ENCODE data around the gene CHD9. TPM values are rescaled to one million over a fixed set of nuclear protein-coding genes. Genes with fewer than 3 reads are reported as not detected.
"Not testable (repeated sequence)": the region's sequence is repeated elsewhere in the genome, so short reads cannot be mapped to it uniquely, and the experiment has no call there.

CHD9 gene
- total RNA-seq, 1 experiment from 2014 or later: 26.3 TPM

GRCh38 chr16:53043428-53043831 is 11.4 kb upstream of the CHD9 start:
- Histone ChIP-seq H3K4me1 (replicated peaks; ENCODE audit: insufficient read depth) (no peaks in the 10 kb centered on the region), H3K9me3 (ENCODE audit: insufficient read depth, low read depth) (no peaks in the 10 kb centered on the region), H3K36me3 (ENCODE audit: low read depth) (no peaks in the 10 kb centered on the region), H3K9me2 (ENCODE audit: insufficient read depth) (no peaks in the 10 kb centered on the region), H3K27me3 (ENCODE audit: insufficient read depth, low read depth) (0 out of 2 replicates have a peak, but pooled peaks cover 4% of the 10 kb centered on the region), H3K4me2 (no peak overlapping the region), H3K79me2 (ENCODE audit: low read depth) (no peaks in the 10 kb centered on the region), H2AFZ (no peak overlapping the region), H4K20me1 (ENCODE audit: insufficient read depth) (no peaks in the 10 kb centered on the region), H3F3A (ENCODE audit: insufficient read depth, low read depth) (no peaks in the 10 kb centered on the region), H3K4me3 (no peak overlapping the region), H3K27ac (no peak overlapping the region)
- BruUV-seq (replicated peaks): no TSS peak
- CTCF ChIA-PET: interaction anchor here (0.7 kb wide), 1 partner anchor 114 kb away, joined by 3 read pairs; no protein-coding TSS in a partner anchor
- TF ChIP-seq CTCF (conservative IDR thresholded peaks at IDR 0.05) (no peak), EZH2 (IDR thresholded peaks at IDR 0.05; ENCODE audit: low read depth) (no peak)
- DNase-seq: no peak
- intact Hi-C loops (cut with micrococcal nuclease; ENCODE audit: unreplicated experiment): no loop called here
- POLR2A ChIA-PET (ENCODE audit: unreplicated experiment): interaction anchor here (0.7 kb wide), 1 partner anchor 506 kb away, joined by 3 read pairs; no protein-coding TSS in a partner anchor

GRCh38 chr16:53043986-53044601 is 10.7 kb upstream of the CHD9 start:
- H3K4me3 ChIP-seq: no peak overlapping the region
- no peak overlapping the region for H3K27ac ChIP-seq
- CTCF ChIA-PET: no interaction called here
- H4K20me1 ChIP-seq (ENCODE audit: insufficient read depth): no peaks in the 10 kb centered on the region
- peak; percentile 22 to 86 for DNase-seq
- no peaks in the 10 kb centered on the region for H3K9me2 ChIP-seq (ENCODE audit: insufficient read depth)
- no peaks in the 10 kb centered on the region for H3F3A ChIP-seq (ENCODE audit: insufficient read depth, low read depth)
- no TSS peak for BruUV-seq (replicated peaks)
- H2AFZ ChIP-seq: no peak overlapping the region
- no peak for TF ChIP-seq EZH2 (IDR thresholded peaks at IDR 0.05; ENCODE audit: low read depth)
- TF ChIP-seq CTCF (conservative IDR thresholded peaks at IDR 0.05): no peak
- intact Hi-C loops (cut with micrococcal nuclease; ENCODE audit: unreplicated experiment): no loop called here
- H3K79me2 ChIP-seq (ENCODE audit: low read depth): no peaks in the 10 kb centered on the region
- no peaks in the 10 kb centered on the region for H3K9me3 ChIP-seq (ENCODE audit: insufficient read depth, low read depth)
- POLR2A ChIA-PET (ENCODE audit: unreplicated experiment): interaction anchor here (0.7 kb wide), 1 partner anchor 506 kb away, joined by 3 read pairs; no protein-coding TSS in a partner anchor
- 0 out of 2 replicates have a peak, but pooled peaks cover 4% of the 10 kb centered on the region for H3K27me3 ChIP-seq (ENCODE audit: insufficient read depth, low read depth)
- no peaks in the 10 kb centered on the region for H3K4me1 ChIP-seq (replicated peaks; ENCODE audit: insufficient read depth)
- H3K36me3 ChIP-seq (ENCODE audit: low read depth): no peaks in the 10 kb centered on the region
- peak overlapping the region; percentile 5; the same call in 1 of the 2 replicates for H3K4me2 ChIP-seq

- CTCF ChIA-PET: no interaction called here
- BruUV-seq (replicated peaks): no TSS peak
- TF ChIP-seq CTCF (conservative IDR thresholded peaks at IDR 0.05) (no peak), EZH2 (IDR thresholded peaks at IDR 0.05; ENCODE audit: low read depth) (no peak)
These were observed 9.2 kb upstream of the CHD9 start for GRCh38 chr16:53045341-53046220.

GRCh38 chr16:53047515-53047914 is 7.3 kb upstream of the CHD9 start:
- BruUV-seq (replicated peaks); H2AFZ ChIP-seq; H3K9me3 ChIP-seq (ENCODE audit: insufficient read depth, low read depth); DNase-seq; H3K4me1 ChIP-seq (replicated peaks; ENCODE audit: insufficient read depth); POLR2A ChIA-PET (ENCODE audit: unreplicated experiment); H3K4me2 ChIP-seq; H3K27ac ChIP-seq; intact Hi-C loops (cut with micrococcal nuclease; ENCODE audit: unreplicated experiment); H3K79me2 ChIP-seq (ENCODE audit: low read depth); H3K27me3 ChIP-seq (ENCODE audit: insufficient read depth, low read depth); H3F3A ChIP-seq (ENCODE audit: insufficient read depth, low read depth); H3K36me3 ChIP-seq (ENCODE audit: low read depth); H3K4me3 ChIP-seq; H4K20me1 ChIP-seq (ENCODE audit: insufficient read depth); H3K9me2 ChIP-seq (ENCODE audit: insufficient read depth): not testable (repeated sequence)
- CTCF ChIA-PET: interaction anchor here (0.6 kb wide), 1 partner anchor 993 kb away, joined by 3 read pairs; no protein-coding TSS in a partner anchor

More at GRCh38 chr16:53045341-53046220, 9.2 kb upstream of the CHD9 start:
- intact Hi-C loops (cut with micrococcal nuclease; ENCODE audit: unreplicated experiment): no loop called here
- H2AFZ ChIP-seq: no peak overlapping the region
- POLR2A ChIA-PET (ENCODE audit: unreplicated experiment): no interaction called here
- no peak overlapping the region for H3K4me2 ChIP-seq
- no peak overlapping the region for H3K4me3 ChIP-seq
- no peaks in the 10 kb centered on the region for H3K9me2 ChIP-seq (ENCODE audit: insufficient read depth)
- no peaks in the 10 kb centered on the region for H3K9me3 ChIP-seq (ENCODE audit: insufficient read depth, low read depth)
- H3K27me3 ChIP-seq (ENCODE audit: insufficient read depth, low read depth): 0 out of 2 replicates have a peak, but pooled peaks cover 4% of the 10 kb centered on the region
- no peaks in the 10 kb centered on the region for H4K20me1 ChIP-seq (ENCODE audit: insufficient read depth)
- no peak overlapping the region for H3K27ac ChIP-seq
- H3F3A ChIP-seq (ENCODE audit: insufficient read depth, low read depth): no peaks in the 10 kb centered on the region
- H3K36me3 ChIP-seq (ENCODE audit: low read depth): no peaks in the 10 kb centered on the region
- no peaks in the 10 kb centered on the region for H3K79me2 ChIP-seq (ENCODE audit: low read depth)
- no peaks in the 10 kb centered on the region for H3K4me1 ChIP-seq (replicated peaks; ENCODE audit: insufficient read depth)
- peak in 1 of 2 experiments; percentile 75 for DNase-seq

All from PC-9 (cell line).